ENCODE results near the gene ADIRF. TPM values are rescaled to one million over a fixed set of nuclear protein-coding genes. Genes with fewer than 3 reads are reported as not detected.
"Not testable (repeated sequence)": the region's sequence is repeated elsewhere in the genome, so short reads cannot be mapped to it uniquely, and the experiment has no call there.

Gene ADIRF
- total and polyA plus RNA-seq, 10 of the 15 experiments (the other 5 are each of a cell fraction or from before 2014, with no cell fraction given), result 0.12 to 2.5 (median 0.70) TPM; not detected in 2

DNA sequence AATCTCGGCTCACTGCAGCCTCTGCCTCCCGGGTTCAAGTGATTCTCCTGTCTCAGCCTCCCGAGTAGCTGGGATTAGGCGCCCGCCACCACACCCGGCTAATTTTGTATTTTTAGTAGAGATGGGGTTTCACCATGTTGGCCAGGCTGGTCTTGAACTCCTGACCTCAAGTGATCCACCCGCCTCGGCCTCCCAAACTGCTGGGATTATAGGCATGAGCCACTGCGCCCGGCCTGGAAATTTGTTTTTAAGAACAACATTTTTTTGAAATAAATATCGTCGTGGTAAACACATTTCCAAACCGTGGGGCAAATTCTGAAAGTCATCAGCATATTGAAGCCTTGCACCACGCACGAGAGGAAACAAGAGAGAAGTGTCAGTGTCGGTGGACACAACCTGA is 28.2 kb upstream of the ADIRF start:
- H3K4me3 ChIP-seq; H3K27ac ChIP-seq (ENCODE audit: control insufficient read depth, insufficient read depth); intact Hi-C loops (cut with micrococcal nuclease; ENCODE audit: unreplicated experiment); H3K27me3 ChIP-seq (replicated peaks in 1 of 2; ENCODE audit: control insufficient read depth in 2 of 2, insufficient read depth in 2 of 2, low read length in 1 of 2); H3K36me3 ChIP-seq (ENCODE audit: control insufficient read depth in 2 of 2, insufficient read depth in 2 of 2, low read length in 1 of 2); H3K9ac ChIP-seq (ENCODE audit: control insufficient read depth, insufficient read depth, low read length); BruUV-seq (replicated peaks); H3K9me3 ChIP-seq (replicated peaks; ENCODE audit: control insufficient read depth, insufficient read depth, low read length); H3K4me2 ChIP-seq (ENCODE audit: control insufficient read depth, insufficient read depth); POLR2A ChIA-PET; DNase-seq (ENCODE audit: low read depth, low spot score); H3K4me1 ChIP-seq (ENCODE audit: control insufficient read depth, insufficient read depth, low read length); H4K20me1 ChIP-seq (ENCODE audit: control insufficient read depth, insufficient read depth); ATAC-seq; H2AFZ ChIP-seq (ENCODE audit: control insufficient read depth, low read depth, low read length); FAIRE-seq; H3K79me2 ChIP-seq (ENCODE audit: control insufficient read depth, insufficient read depth, low read length); in situ Hi-C loops (cut with MboI): not testable (repeated sequence)
- ChIA-PET RAD21 (ENCODE audit: unreplicated experiment) (interaction anchor here (2.0 kb wide), 1 partner anchor 20 kb away, joined by 12 read pairs; no protein-coding TSS in a partner anchor), CTCF (interaction anchor here (0.7 to 3.9 kb wide), 6 partner anchors 21 to 310 kb away, joined by 3 to 25 read pairs (median 4); no protein-coding TSS in a partner anchor), SMC1A (ENCODE audit: uncharacterized antibody, unreplicated experiment) (interaction anchor here (1.7 to 3.0 kb wide), 2 partner anchors 12 to 26 kb away, joined by 4 to 8 read pairs; no protein-coding TSS in a partner anchor)
- WGBS (ENCODE audit: insufficient coverage, insufficient replicate concordance, low lambda C conversion rate, missing lambda C conversion rate), result 67% methylated on average over 16 of the region's 16 CpGs

- Histone ChIP-seq H3K79me2 (ENCODE audit: control insufficient read depth, insufficient read depth, low read length) (no peaks in the 10 kb centered on the region), H3K27me3 (replicated peaks in 1 of 2; ENCODE audit: control insufficient read depth in 2 of 2, insufficient read depth in 2 of 2, low read length in 1 of 2) (no peaks in the 10 kb centered on the region), H3K9me3 (replicated peaks; ENCODE audit: control insufficient read depth, insufficient read depth, low read length) (no peaks in the 10 kb centered on the region), H3K27ac (ENCODE audit: control insufficient read depth, insufficient read depth) (no peak overlapping the region), H3K4me1 (ENCODE audit: control insufficient read depth, insufficient read depth, low read length) (no peaks in the 10 kb centered on the region; the same call in 1 of the 2 replicates), H3K4me3 (no peak overlapping the region), H3K36me3 (ENCODE audit: control insufficient read depth in 2 of 2, insufficient read depth in 2 of 2, low read length in 1 of 2) (no peaks in the 10 kb centered on the region), H4K20me1 (ENCODE audit: control insufficient read depth, insufficient read depth) (no peaks in the 10 kb centered on the region), H3K4me2 (ENCODE audit: control insufficient read depth, insufficient read depth) (no peak overlapping the region), H2AFZ (ENCODE audit: control insufficient read depth, low read depth, low read length) (no peak overlapping the region), H3K9ac (ENCODE audit: control insufficient read depth, insufficient read depth, low read length) (no peak overlapping the region)
- ChIA-PET RAD21 (ENCODE audit: unreplicated experiment) (interaction anchor here (0.9 to 1.4 kb wide), 2 partner anchors 21 to 99 kb away, joined by 3 to 5 read pairs; no protein-coding TSS in a partner anchor), SMC1A (ENCODE audit: uncharacterized antibody, unreplicated experiment) (interaction anchor here (1.7 kb wide), 1 partner anchor 12 kb away, joined by 4 read pairs; no protein-coding TSS in a partner anchor), POLR2A (no interaction called here), CTCF (interaction anchor here (0.9 to 3.9 kb wide), 3 partner anchors 20 to 292 kb away, joined by 3 to 25 read pairs (median 14); no protein-coding TSS in a partner anchor)
- FAIRE-seq (no peak), ATAC-seq (no peak), DNase-seq (ENCODE audit: low read depth, low spot score) (no peak)
- no TSS peak for BruUV-seq (replicated peaks)
- WGBS (ENCODE audit: insufficient coverage, insufficient replicate concordance, low lambda C conversion rate, missing lambda C conversion rate), result 82% methylated on average over 6 of the region's 6 CpGs
- intact Hi-C loops (cut with micrococcal nuclease; ENCODE audit: unreplicated experiment), result no loop called here
- in situ Hi-C loops (cut with MboI), result no loop called here
- TF ChIP-seq EED (IDR thresholded peaks at IDR 0.05; ENCODE audit: low read depth), result no peak
- TF ChIP-seq E2F4 (IDR thresholded peaks at IDR 0.05; ENCODE audit: low read depth, low read length), result no peak
- TF ChIP-seq TAF1 (IDR thresholded peaks at IDR 0.05; ENCODE audit: borderline replicate concordance, low read depth, low read length), result no peak
- no peak for TF ChIP-seq SMAD1 (IDR thresholded peaks at IDR 0.05; ENCODE audit: low read depth, partially characterized antibody)
- no peak for TF ChIP-seq MYB (IDR thresholded peaks at IDR 0.05; ENCODE audit: borderline replicate concordance, low read depth, low read length)
- TF ChIP-seq BHLHE40 (IDR thresholded peaks at IDR 0.05; ENCODE audit: borderline replicate concordance in 1 of 2, low read depth in 2 of 2, low read length in 1 of 2), result no peak
- no peak for TF ChIP-seq RFX5 (IDR thresholded peaks at IDR 0.05; ENCODE audit: low read depth, low read length)
- TF ChIP-seq NBN (IDR thresholded peaks at IDR 0.05), result no peak
- TF ChIP-seq BCLAF1 (IDR thresholded peaks at IDR 0.05), result no peak
These were observed 27.6 kb upstream of the ADIRF start for GRCh38 chr10:86940677-86941076.

All from GM12878 (cell line).